SK-N-SH treated with all-trans-retinoic acid at 6 μM for 48 hours (cell line): ENCODE data around the gene COPS8.

Experiments used
- CSRNP3 ChIP-seq: fragments of 250-450 bp; sonication (Bioruptor Pico); IDR thresholded peaks from 2 replicates; pipeline ENCODE4 v1.5.1; 2021; ENCODE audit warnings: mild to moderate bottlenecking, moderate library complexity
- PPARA ChIP-seq: fragments of 250-450 bp; sonication (Bioruptor Pico); IDR thresholded peaks from 2 replicates; pipeline ENCODE4 v1.5.0; 2020; ENCODE audit warnings: mild to moderate bottlenecking, borderline replicate concordance
- TF ChIP-seq, protein P1 (sequence below): fragments of 250-450 bp; sonication (Bioruptor Pico); IDR thresholded peaks from 2 replicates; pipeline ENCODE4 v1.5.1; 2020; ENCODE audit warnings: low read depth, mild to moderate bottlenecking, moderate library complexity

DNA sequence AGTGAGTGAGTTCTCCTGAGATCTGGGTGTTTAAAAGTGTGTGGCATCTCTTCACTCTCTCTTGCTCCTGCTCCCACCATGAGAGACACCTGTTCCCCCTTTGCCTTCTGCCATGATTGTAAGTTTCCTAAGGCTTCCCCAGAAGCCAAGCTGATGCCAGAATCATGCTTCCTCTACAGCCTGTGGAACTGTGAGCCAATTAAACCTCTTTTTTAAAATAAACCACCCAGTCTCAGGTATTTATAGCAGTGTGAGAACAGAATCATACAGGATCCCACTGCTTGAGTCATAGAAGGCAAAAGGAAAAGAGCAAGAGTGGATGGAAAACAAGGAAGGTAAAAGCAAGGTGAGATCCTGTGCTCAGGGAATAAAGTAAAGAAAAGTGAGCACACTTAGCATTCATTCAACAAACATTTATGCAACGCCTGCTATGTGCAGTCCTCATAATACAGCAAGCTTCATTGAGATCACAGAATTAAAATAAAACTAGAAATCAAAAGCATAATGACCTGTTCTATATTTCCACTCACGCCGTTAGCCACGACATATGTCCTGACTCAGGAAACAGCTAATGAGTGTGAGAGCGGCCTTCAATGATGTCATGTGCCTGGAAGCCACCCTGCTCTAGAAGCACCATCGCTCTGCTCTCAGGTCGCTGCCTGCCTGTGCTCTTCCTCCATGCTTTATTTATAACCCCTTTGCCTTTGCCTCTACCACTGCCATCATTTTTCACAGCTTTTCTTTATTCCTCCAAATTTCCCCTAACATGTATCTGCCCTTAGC, 11.3 kb upstream of the COPS8 start:
- TF ChIP-seq, protein P1, sequence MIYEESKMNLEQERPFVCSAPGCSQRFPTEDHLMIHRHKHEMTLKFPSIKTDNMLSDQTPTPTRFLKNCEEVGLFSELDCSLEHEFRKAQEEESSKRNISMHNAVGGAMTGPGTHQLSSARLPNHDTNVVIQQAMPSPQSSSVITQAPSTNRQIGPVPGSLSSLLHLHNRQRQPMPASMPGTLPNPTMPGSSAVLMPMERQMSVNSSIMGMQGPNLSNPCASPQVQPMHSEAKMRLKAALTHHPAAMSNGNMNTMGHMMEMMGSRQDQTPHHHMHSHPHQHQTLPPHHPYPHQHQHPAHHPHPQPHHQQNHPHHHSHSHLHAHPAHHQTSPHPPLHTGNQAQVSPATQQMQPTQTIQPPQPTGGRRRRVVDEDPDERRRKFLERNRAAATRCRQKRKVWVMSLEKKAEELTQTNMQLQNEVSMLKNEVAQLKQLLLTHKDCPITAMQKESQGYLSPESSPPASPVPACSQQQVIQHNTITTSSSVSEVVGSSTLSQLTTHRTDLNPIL (CRISPR knock-in tag), result no peak
- TF ChIP-seq CSRNP3 (no peak), PPARA (CRISPR knock-in tag) (no peak)
